Measurements from ENCODE around the gene PEX5L.
"Not testable (repeated sequence)": the region's sequence is repeated elsewhere in the genome, so short reads cannot be mapped to it uniquely, and the experiment has no call there.

PEX5L gene

GRCh38 chr3:180036671-180037455, at the start of gene PEX5L:
PEX5L (minus strand) TSS chr3:180036937; CDS start chr3:180036599, 338 bp downstream.
- no peak for DNase-seq

GRCh38 chr3:180085122-180085710, 48.5 kb upstream of the PEX5L start:
- DNase-seq: no peak

- no peak for DNase-seq
These were observed 46.0 kb upstream of the PEX5L start for GRCh38 chr3:180082699-180083098.

GRCh38 chr3:180078592-180078991, 41.9 kb upstream of the PEX5L start:
- no peak for DNase-seq

- no peak for DNase-seq
These were observed 36.8 kb upstream of the PEX5L start for GRCh38 chr3:180073561-180073960.

GRCh38 chr3:180072786-180073185, 36.0 kb upstream of the PEX5L start:
- DNase-seq: no peak

- no peak for DNase-seq
These were observed 34.2 kb upstream of the PEX5L start for GRCh38 chr3:180070925-180071324.

GRCh38 chr3:180068023-180068422, 31.3 kb upstream of the PEX5L start:
- DNase-seq: no peak

GRCh38 chr3:180066598-180066997, 29.9 kb upstream of the PEX5L start:
- no peak for DNase-seq

GRCh38 chr3:180063783-180064182, 27.0 kb upstream of the PEX5L start:
- DNase-seq: no peak

- no peak for DNase-seq
These were observed 26.0 kb upstream of the PEX5L start for GRCh38 chr3:180062771-180063170.

GRCh38 chr3:180059356-180059755, 22.6 kb upstream of the PEX5L start:
- no peak for DNase-seq

GRCh38 chr3:180058238-180058637, 21.5 kb upstream of the PEX5L start:
- DNase-seq: no peak

GRCh38 chr3:180055656-180056055, 18.9 kb upstream of the PEX5L start:
- DNase-seq: not testable (repeated sequence)

GRCh38 chr3:180049391-180049790, 12.7 kb upstream of the PEX5L start:
- no peak for DNase-seq

- DNase-seq: no peak
These were observed 12.1 kb upstream of the PEX5L start for GRCh38 chr3:180048840-180049239.

- DNase-seq: no peak
These were observed 11.4 kb upstream of the PEX5L start for GRCh38 chr3:180048103-180048502.

- no peak for DNase-seq
These were observed 4.2 kb upstream of the PEX5L start for GRCh38 chr3:180040966-180041365.

GRCh38 chr3:180036092-180036670, 556 bp downstream of the PEX5L start:
- no peak for DNase-seq

- no peak for DNase-seq
These were observed 9.7 kb downstream of the PEX5L start for GRCh38 chr3:180026997-180027396.

- no peak for DNase-seq
These were observed 18.2 kb downstream of the PEX5L start for GRCh38 chr3:180018543-180018942.

- no peak for DNase-seq
These were observed 18.9 kb downstream of the PEX5L start for GRCh38 chr3:180017846-180018245.

- no peak for DNase-seq
These were observed 24.8 kb downstream of the PEX5L start for GRCh38 chr3:180011927-180012326.

GRCh38 chr3:180008318-180008717, 28.4 kb downstream of the PEX5L start:
- not testable (repeated sequence) for DNase-seq

Measured in activated CD4-positive, alpha-beta T cell treated with anti-CD3 and anti-CD28 coated beads for 1 hour (primary cell).